GM12864 (cell line): ENCODE data around the gene NEUROG1.

Experiments used
- DNase-seq: peaks from one replicate; pipeline ENCODE4 v3.0.0-alpha.2; 2011; ENCODE audit warnings: low read depth
- H3K4me3 ChIP-seq: 2 replicates; pipeline ENCODE4 v1.5.1; 2011; ENCODE audit warnings: mild to moderate bottlenecking, low read depth, low read length, control low read depth
- CTCF ChIP-seq: IDR thresholded peaks from 2 replicates; pipeline ENCODE4 v1.5.1; 2011; ENCODE audit warnings: low read depth, mild to moderate bottlenecking, moderate library complexity, low read length, control low read depth, inconsistent platforms; ENCODE audit errors: missing control alignments

The NEUROG1 gene

GRCh38 chr5:135545099-135545498, 9.3 kb upstream of the NEUROG1 start:
- no peak overlapping the region for H3K4me3 ChIP-seq
- TF ChIP-seq CTCF: no peak
- no peak for DNase-seq

DNA sequence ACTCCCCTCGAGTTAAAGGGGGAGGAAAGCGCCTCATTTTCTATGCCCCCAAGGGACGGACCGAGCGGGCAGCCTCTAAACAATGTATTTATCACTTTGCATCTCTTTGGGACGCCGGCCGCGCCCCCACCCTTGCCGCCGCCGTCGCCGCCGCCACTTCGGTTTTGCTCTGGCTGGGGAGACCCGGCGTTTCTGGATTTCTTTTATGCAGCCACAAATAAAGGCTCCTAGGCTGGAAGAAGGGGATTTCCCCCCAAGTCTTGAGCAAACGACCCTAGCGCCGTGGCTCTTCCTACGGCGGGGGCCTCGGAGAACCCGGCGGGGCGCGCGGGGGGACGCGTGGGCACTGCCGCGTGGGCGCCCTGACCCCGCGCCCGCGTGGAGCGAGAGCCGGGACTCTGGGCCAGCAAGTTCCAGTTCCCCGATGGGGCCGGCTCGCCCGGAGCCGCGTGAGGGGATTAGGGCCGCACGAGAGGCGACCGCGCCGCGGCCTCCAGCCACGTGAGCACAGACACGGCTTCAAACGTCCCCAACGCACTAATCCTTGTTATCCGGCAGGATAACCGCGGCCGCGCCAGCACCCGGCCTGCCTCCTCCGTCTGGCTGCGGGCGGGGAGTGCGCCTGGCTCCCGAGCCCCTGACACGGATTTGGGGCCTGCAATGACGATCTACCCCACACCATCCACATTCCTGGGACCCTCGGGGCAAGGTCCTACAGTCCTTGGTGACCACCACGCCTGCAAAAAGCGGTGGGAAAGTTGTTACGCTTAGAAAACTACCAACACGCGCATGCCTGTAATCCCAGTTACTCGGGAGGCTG, 7.9 kb upstream of the NEUROG1 start:
- no peak for DNase-seq
- H3K4me3 ChIP-seq: peak overlapping the region; percentile 55
- no peak for TF ChIP-seq CTCF

GRCh38 chr5:135543001-135543484, 7.3 kb upstream of the NEUROG1 start:
- no peak for DNase-seq
- H3K4me3 ChIP-seq: no peak overlapping the region
- no peak for TF ChIP-seq CTCF

DNA sequence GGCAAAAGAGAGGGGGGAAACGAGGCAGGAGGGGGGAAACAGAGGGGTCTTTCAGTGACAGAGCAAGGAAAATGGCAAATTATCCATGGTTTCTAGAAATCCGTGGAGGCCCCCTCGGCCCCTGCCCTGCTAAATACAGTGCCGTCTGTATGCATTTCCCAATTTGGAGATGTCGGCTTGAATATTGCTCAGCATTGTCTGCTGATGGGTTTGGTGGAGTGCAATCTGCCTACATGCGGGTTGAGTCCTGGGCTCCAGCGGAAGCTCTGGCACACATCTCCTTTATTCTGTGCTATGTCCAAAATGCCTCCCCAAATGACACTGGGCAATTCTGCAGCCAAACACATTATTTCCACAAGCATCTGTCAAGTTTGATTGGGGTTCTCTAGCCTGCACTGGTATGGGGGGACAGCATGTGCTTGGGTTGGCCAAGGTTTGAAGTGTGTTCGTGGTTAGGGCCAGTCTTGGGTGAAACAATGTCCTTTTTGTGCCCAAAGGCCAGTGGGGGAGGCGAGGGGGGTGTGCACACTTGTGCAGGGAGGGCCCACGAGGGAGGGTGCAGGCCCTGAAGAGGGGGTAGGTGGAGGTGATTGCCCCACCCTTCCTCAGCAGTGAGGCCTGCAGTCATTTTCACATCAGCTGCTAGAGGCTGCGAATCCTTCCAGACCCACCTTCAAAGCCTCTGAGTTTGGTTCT, 6.2 kb upstream of the NEUROG1 start:
- no peak for DNase-seq
- TF ChIP-seq CTCF: no peak

GRCh38 chr5:135539430-135540005, 3.8 kb upstream of the NEUROG1 start:
- TF ChIP-seq CTCF: no peak
- no peak for DNase-seq
- H3K4me3 ChIP-seq: no peak overlapping the region

More for the DNA sequence above, 6.2 kb upstream of the NEUROG1 start:
- H3K4me3 ChIP-seq: no peak overlapping the region

GRCh38 chr5:135538261-135538660, 2.5 kb upstream of the NEUROG1 start:
- TF ChIP-seq CTCF: no peak
- no peak for DNase-seq
- no peak overlapping the region for H3K4me3 ChIP-seq
